HepG2 (cell line): Measurements from ENCODE around the gene PIP5KL1. TPM values are rescaled to one million over a fixed set of nuclear protein-coding genes. Genes with fewer than 3 reads are reported as not detected.

Experiments used
- AGO1 ChIP-seq: fragments of 200-400 bp; formaldehyde crosslinking; IDR thresholded peaks from 2 replicates; pipeline ENCODE4 v1.6.1; 2017; ENCODE audit warnings: mild to moderate bottlenecking, low read depth, low read length, moderate library complexity; ENCODE audit not compliant: poor library complexity, severe bottlenecking
- ARID4A ChIP-seq: sonication (generic); formaldehyde crosslinking; IDR thresholded peaks from 2 replicates; pipeline ENCODE4 v1.5.0; 2020; ENCODE audit warnings: mild to moderate bottlenecking, missing genetic modification reagents, borderline replicate concordance
- ATF1 ChIP-seq: IDR thresholded peaks from 2 replicates; pipeline ENCODE4 v1.6.1; 2016; ENCODE audit warnings: mild to moderate bottlenecking, control low read depth
- BRF2 ChIP-seq: sonication (generic); formaldehyde crosslinking; IDR thresholded peaks from 2 replicates; pipeline ENCODE4 v1.8.1; 2022; ENCODE audit warnings: mild to moderate bottlenecking, missing genetic modification reagents
- E2F5 ChIP-seq: sonication (generic); formaldehyde crosslinking; conservative IDR thresholded peaks from 2 replicates; pipeline ENCODE4 v1.4.0; 2020; ENCODE audit warnings: missing genetic modification reagents
- HIVEP1 ChIP-seq: sonication (generic); formaldehyde crosslinking; IDR thresholded peaks from 2 replicates; pipeline ENCODE4 v1.4.0; 2020; ENCODE audit warnings: mild to moderate bottlenecking, missing genetic modification reagents
- HOXA7 ChIP-seq: sonication (generic); formaldehyde crosslinking; IDR thresholded peaks from 2 replicates; pipeline ENCODE4 v1.8.1; 2022; ENCODE audit warnings: mild to moderate bottlenecking, missing genetic modification reagents, moderate library complexity
- MTF2 ChIP-seq: sonication (generic); formaldehyde crosslinking; IDR thresholded peaks from 2 replicates; pipeline ENCODE4 v1.5.0; 2020; ENCODE audit warnings: missing genetic modification reagents, borderline replicate concordance
- NFYB ChIP-seq: sonication (generic); formaldehyde crosslinking; IDR thresholded peaks from 2 replicates; pipeline ENCODE4 v1.4.0; 2020; ENCODE audit warnings: missing genetic modification reagents
- PHF8 ChIP-seq: sonication (generic); formaldehyde crosslinking; IDR thresholded peaks from 2 replicates; pipeline ENCODE4 v1.5.0; 2020; ENCODE audit warnings: missing genetic modification reagents
- RARA ChIP-seq: IDR thresholded peaks from 2 replicates; pipeline ENCODE4 v1.6.1; 2016; ENCODE audit warnings: missing genetic modification reagents, missing compliant biosample characterization
- SPEN ChIP-seq: sonication (generic); formaldehyde crosslinking; IDR thresholded peaks from 2 replicates; pipeline ENCODE4 v1.5.1; 2020; ENCODE audit warnings: low read depth, mild to moderate bottlenecking, missing genetic modification reagents
- ZFP36L2 ChIP-seq: sonication (generic); formaldehyde crosslinking; IDR thresholded peaks from 2 replicates; pipeline ENCODE4 v1.4.0; 2020; ENCODE audit warnings: missing genetic modification reagents
- ZNF143 ChIP-seq: sonication (generic); formaldehyde crosslinking; IDR thresholded peaks from 2 replicates; pipeline ENCODE4 v1.4.0; 2020; ENCODE audit warnings: missing genetic modification reagents
- ZNF329 ChIP-seq: sonication (generic); formaldehyde crosslinking; IDR thresholded peaks from 2 replicates; pipeline ENCODE4 v1.9.0; 2021; ENCODE audit warnings: low read depth, mild to moderate bottlenecking, missing genetic modification reagents
- ZNF333 ChIP-seq: sonication (generic); formaldehyde crosslinking; IDR thresholded peaks from 2 replicates; pipeline ENCODE4 v1.4.0; 2020; ENCODE audit warnings: mild to moderate bottlenecking, missing genetic modification reagents, borderline replicate concordance
- polyA plus RNA-seq, 8 experiments: library from polyadenylated mRNA; depleted of rRNA in 3 of 8; stranded (reverse) in 7 of 8; unstranded in 1 of 8; fragments of >200 nt; fragmentation: Illumina TruSeq in 4 of 8; extraction: Trizol in 4 of 8; gene quantifications; 2 replicates each; pipeline versions ENCODE4 v1.2.1 to v1.2.3, GENCODE V29; 2011 to 2016; ENCODE audit warnings: low read depth in 4 of 8, missing spikeins in 1 of 8, mixed read lengths in 1 of 8; ENCODE audit not compliant: insufficient read depth in 1 of 8
- total RNA-seq, 5 experiments: library from RNA; depleted of rRNA; stranded (reverse); fragments of >200 nt; fragmentation: Illumina TruSeq; extraction: Trizol; gene quantifications; 2 replicates each; pipeline ENCODE4 v1.2.3, GENCODE V29; 2016; ENCODE audit warnings: low read depth in 1 of 5
- TF ChIP-seq, protein P1 (sequence below): sonication (generic); formaldehyde crosslinking; IDR thresholded peaks from 2 replicates; pipeline ENCODE4 v1.4.0; 2020; ENCODE audit warnings: missing genetic modification reagents
- TF ChIP-seq, protein P2 (sequence below): fragments of 450-650 bp; IDR thresholded peaks from 2 replicates; pipeline ENCODE4 v1.6.1; 2017
- TF ChIP-seq, protein P3 (sequence below): sonication (generic); formaldehyde crosslinking; IDR thresholded peaks from 2 replicates; pipeline ENCODE4 v1.5.0; 2020; ENCODE audit warnings: missing genetic modification reagents

The PIP5KL1 gene
- total and polyA plus RNA-seq, 2 of the 13 experiments (the other 11 are each of a cell fraction or from before 2014, with no cell fraction given), result 0.20 to 0.49 TPM

DNA sequence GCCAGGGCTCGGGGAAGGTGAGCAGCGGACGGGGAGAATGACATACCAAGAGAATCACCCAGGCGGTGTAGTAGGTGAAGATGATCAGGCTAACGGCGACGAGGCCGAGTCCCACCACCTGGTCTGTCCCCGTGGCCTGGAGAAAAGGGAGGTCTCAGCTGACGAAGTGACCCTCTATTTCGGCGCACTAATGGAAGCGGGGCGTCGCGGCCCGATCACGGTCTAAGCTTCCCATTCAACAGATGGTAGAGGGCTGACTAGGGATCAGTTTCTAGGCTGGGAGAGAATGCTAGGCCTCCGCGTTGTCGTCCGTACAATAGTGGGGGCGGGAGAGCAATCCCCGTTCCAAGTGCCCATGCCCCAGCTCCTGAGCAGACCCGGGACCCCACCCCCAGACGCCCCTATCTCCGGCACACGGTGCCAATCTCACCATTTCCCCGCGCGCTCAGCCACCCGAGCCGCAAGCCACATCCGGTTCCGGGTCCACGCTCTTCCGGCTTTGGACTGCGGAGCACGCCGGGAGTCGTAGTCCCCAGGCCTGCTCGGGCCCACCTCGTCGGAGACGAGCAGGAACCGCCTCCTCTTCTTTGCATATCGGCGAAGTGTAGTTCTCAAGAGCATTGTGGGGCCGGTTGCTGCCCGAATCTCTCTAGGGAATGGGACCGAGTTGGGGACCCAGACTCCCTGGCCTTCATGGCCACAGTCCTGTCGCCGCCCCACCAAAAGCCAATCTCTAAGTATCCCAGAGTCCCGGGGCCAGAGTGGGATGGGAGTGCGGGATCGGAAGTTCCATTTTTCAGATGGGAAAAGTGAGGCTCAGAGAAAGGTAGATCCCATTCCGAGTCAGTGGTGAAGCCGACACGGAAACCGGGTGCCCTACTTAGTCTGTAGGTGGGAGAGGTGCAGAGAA, 7.1 kb upstream of the PIP5KL1 start, which contains the start of gene DPM2 (continued):
- peak; percentile 85 for TF ChIP-seq ARID4A
- TF ChIP-seq MTF2 (CRISPR knock-in tag), result no peak
- no peak; the same call in 1 of the 2 replicates for TF ChIP-seq E2F5
- 0 out of 2 replicates have a peak, but pooled peaks have one; percentile 9 for TF ChIP-seq RARA (CRISPR knock-in tag)
- no peak for TF ChIP-seq HIVEP1 (CRISPR knock-in tag)
- peak; percentile 77 for TF ChIP-seq PHF8 (CRISPR knock-in tag)
- TF ChIP-seq BRF2 (CRISPR knock-in tag), result no peak
- TF ChIP-seq HOXA7, result no peak
- peak; percentile 55; the same call in 1 of the 2 replicates for TF ChIP-seq SPEN (CRISPR knock-in tag)
- TF ChIP-seq, protein P1, sequence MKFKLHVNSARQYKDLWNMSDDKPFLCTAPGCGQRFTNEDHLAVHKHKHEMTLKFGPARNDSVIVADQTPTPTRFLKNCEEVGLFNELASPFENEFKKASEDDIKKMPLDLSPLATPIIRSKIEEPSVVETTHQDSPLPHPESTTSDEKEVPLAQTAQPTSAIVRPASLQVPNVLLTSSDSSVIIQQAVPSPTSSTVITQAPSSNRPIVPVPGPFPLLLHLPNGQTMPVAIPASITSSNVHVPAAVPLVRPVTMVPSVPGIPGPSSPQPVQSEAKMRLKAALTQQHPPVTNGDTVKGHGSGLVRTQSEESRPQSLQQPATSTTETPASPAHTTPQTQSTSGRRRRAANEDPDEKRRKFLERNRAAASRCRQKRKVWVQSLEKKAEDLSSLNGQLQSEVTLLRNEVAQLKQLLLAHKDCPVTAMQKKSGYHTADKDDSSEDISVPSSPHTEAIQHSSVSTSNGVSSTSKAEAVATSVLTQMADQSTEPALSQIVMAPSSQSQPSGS, result peak; percentile 62; the same call in 1 of the 2 replicates
- no peak for TF ChIP-seq NFYB (CRISPR knock-in tag)
- TF ChIP-seq ATF1 (CRISPR knock-in tag), result peak; percentile 58; the same call in 1 of the 2 replicates
- TF ChIP-seq, protein P2, sequence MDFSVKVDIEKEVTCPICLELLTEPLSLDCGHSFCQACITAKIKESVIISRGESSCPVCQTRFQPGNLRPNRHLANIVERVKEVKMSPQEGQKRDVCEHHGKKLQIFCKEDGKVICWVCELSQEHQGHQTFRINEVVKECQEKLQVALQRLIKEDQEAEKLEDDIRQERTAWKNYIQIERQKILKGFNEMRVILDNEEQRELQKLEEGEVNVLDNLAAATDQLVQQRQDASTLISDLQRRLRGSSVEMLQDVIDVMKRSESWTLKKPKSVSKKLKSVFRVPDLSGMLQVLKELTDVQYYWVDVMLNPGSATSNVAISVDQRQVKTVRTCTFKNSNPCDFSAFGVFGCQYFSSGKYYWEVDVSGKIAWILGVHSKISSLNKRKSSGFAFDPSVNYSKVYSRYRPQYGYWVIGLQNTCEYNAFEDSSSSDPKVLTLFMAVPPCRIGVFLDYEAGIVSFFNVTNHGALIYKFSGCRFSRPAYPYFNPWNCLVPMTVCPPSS, result no peak
- TF ChIP-seq ZFP36L2 (CRISPR knock-in tag), result no peak
- peak; percentile 98 for TF ChIP-seq AGO1
- no peak for TF ChIP-seq ZNF333
- TF ChIP-seq ZNF143 (CRISPR knock-in tag), result peak; percentile 95
- TF ChIP-seq ZNF329 (CRISPR knock-in tag), result no peak
- TF ChIP-seq, protein P3, sequence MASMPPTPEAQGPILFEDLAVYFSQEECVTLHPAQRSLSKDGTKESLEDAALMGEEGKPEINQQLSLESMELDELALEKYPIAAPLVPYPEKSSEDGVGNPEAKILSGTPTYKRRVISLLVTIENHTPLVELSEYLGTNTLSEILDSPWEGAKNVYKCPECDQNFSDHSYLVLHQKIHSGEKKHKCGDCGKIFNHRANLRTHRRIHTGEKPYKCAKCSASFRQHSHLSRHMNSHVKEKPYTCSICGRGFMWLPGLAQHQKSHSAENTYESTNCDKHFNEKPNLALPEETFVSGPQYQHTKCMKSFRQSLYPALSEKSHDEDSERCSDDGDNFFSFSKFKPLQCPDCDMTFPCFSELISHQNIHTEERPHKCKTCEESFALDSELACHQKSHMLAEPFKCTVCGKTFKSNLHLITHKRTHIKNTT (CRISPR knock-in tag), result no peak
